NB4 (cell line): ENCODE data around the gene ARHGAP33.
"Not testable (repeated sequence)": the region's sequence is repeated elsewhere in the genome, so short reads cannot be mapped to it uniquely, and the experiment has no call there.

Experiments
- DNase-seq: peaks from one replicate; pipeline ENCODE4 v3.0.0; 2010; ENCODE audit warnings: low read depth
- H3K4me3 ChIP-seq: one replicate; pipeline ENCODE4 v1.5.1; 2011; ENCODE audit warnings: mild to moderate bottlenecking, low read depth, low read length, moderate library complexity
- MYC ChIP-seq: IDR thresholded peaks from 2 replicates; pipeline ENCODE4 v1.6.1; 2011; ENCODE audit warnings: low read depth, low read length
- POLR2A ChIP-seq: IDR thresholded peaks from 2 replicates; pipeline ENCODE4 v1.6.1; 2011; ENCODE audit warnings: mild to moderate bottlenecking; ENCODE audit not compliant: insufficient read length; ENCODE audit errors: extremely low read depth
- TF ChIP-seq, protein P1 (sequence below): IDR thresholded peaks from one replicate; pipeline ENCODE4 v1.5.1; 2012; ENCODE audit warnings: low read depth, low read length
- TF ChIP-seq, protein P2 (sequence below): IDR thresholded peaks from 2 replicates; pipeline ENCODE4 v1.6.1; 2011; ENCODE audit warnings: low read depth, low read length

Gene ARHGAP33

DNA sequence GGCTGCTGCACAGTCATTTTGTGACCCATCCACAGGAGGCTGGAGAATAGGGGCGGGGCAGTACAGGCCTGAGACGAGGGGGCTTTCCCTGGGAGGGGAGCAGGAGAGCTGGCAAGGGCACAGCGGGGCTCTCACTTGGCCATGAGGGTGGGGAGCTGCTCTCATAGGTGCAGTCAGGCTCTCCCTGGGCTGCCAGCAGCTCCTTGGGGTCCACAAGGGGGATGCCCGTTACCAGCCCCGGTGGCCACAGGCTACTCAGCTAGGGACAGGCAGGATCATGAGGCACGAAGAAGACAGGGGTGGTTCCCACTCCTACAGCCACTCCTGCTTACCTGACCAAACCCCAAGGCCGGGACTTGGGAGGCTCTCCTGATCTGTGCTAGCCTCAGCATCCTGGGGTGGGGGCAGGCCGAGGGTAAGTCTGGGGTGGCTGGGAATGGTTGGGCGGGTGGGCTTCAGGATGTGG is 16.5 kb downstream of the ARHGAP33 start:
- TF ChIP-seq MYC = no peak
- TF ChIP-seq POLR2A = no peak
- TF ChIP-seq, protein P1, sequence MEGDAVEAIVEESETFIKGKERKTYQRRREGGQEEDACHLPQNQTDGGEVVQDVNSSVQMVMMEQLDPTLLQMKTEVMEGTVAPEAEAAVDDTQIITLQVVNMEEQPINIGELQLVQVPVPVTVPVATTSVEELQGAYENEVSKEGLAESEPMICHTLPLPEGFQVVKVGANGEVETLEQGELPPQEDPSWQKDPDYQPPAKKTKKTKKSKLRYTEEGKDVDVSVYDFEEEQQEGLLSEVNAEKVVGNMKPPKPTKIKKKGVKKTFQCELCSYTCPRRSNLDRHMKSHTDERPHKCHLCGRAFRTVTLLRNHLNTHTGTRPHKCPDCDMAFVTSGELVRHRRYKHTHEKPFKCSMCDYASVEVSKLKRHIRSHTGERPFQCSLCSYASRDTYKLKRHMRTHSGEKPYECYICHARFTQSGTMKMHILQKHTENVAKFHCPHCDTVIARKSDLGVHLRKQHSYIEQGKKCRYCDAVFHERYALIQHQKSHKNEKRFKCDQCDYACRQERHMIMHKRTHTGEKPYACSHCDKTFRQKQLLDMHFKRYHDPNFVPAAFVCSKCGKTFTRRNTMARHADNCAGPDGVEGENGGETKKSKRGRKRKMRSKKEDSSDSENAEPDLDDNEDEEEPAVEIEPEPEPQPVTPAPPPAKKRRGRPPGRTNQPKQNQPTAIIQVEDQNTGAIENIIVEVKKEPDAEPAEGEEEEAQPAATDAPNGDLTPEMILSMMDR = no peak
- TF ChIP-seq, protein P2, sequence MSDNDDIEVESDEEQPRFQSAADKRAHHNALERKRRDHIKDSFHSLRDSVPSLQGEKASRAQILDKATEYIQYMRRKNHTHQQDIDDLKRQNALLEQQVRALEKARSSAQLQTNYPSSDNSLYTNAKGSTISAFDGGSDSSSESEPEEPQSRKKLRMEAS = no peak
- DNase-seq = no peak
- H3K4me3 ChIP-seq = no peak overlapping the region

DNA sequence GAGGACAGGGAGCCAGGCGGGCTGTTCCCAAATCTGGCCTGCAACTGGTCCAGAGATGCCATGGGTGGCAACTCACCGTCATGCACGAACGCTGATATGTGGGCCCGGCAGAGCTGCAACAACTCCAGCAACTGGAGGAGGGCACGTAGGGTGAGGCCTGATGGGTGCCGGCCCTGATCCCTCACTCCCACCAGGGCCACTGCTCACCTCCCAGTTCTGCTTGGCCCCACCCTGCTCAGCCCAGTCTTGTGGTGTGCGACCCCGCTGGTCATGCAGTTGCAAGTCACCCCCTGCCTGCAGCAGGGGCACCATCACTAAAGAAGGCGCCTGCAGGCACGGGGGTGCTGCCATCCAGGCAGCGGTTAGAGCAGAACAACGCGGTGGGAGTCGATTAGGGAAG is 16.9 kb downstream of the ARHGAP33 start:
- TF ChIP-seq, protein P2 = no peak
- TF ChIP-seq, protein P1 = no peak
- TF ChIP-seq POLR2A = no peak
- no peak overlapping the region for H3K4me3 ChIP-seq
- DNase-seq = no peak

DNA sequence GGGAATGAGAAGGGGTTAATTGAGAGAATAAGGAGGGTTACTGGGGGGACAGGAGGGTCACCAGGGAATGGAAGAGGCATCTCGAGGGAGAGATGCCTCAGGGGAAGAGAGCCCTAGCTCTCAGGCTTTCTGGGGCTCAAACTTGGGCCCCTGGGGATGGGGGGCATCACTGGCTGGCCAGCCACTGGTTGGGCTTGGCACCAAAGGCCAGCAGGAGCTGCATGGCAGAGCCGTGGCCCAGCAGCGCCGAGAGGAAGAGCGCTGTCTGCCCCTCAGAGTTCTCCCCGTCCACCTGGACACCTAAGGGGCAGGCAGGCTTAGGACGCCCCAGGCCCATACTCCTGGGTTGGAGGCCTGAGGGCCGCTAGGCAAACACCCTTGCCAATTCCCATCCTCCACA is 17.5 kb downstream of the ARHGAP33 start:
- no peak overlapping the region for H3K4me3 ChIP-seq
- DNase-seq = no peak
- TF ChIP-seq, protein P1 = no peak
- TF ChIP-seq POLR2A (no peak), MYC (no peak)
- TF ChIP-seq, protein P2 = no peak

DNA sequence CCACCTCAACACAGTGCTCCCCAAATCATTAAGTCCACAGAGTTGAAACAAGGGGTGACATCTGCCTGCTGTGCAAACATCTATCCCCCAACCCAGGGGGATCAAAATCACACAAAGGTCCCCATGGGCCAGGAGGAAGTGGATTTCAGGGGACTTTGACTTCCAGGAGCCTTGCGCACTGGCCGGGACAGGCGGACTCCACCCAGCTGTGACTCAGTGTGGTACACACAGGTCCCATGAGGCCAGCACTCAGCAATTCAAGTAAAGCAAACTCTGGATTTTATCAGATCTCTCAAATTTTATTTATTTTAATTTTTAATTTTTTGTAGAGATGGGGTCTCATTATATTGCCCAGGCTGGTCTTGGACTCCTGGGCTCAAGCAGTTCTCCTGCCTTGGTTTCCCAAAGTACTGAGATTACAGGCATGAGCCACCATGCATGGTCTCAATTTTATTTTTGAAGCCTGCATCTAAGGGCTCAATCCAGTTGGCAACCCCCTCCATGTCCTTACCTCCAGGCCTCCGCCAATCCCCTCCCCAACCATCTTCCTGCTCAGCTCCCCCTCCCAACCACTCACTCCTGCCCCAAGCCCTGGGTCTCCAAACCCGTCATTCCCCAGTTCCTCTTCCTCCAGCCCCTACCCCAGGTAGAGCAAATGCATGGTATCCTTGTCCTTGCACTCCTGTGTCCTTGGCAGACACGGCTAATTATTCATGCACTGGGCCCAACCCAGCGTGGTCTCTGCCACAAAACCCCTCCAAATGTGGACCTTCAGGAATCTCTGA is 18.2 kb downstream of the ARHGAP33 start:
- no peak overlapping the region for H3K4me3 ChIP-seq
- TF ChIP-seq, protein P2 = no peak
- TF ChIP-seq POLR2A (no peak), MYC (no peak)
- TF ChIP-seq, protein P1 = no peak
- DNase-seq = peak; percentile 55

DNA sequence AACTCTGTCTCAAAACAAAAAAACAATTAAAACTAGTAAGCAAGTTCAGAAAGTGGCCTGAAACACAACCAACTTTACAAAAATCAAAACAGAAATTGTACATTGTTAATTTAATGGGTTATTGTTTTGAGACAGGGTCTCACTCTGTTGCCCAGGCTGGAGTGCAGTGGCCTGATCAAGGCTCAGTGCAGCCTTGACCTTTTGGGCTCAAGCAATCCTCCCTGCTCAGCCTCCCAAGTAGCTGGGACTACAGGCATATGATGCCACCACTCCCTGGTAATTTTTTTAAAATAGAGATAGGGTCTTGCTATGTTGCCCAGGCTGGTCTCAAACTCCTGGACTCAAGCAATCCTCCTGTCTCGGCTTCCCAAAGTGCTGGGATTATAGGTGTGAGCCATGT is 20.2 kb downstream of the ARHGAP33 start:
- not testable (repeated sequence) for DNase-seq, H3K4me3 ChIP-seq

DNA sequence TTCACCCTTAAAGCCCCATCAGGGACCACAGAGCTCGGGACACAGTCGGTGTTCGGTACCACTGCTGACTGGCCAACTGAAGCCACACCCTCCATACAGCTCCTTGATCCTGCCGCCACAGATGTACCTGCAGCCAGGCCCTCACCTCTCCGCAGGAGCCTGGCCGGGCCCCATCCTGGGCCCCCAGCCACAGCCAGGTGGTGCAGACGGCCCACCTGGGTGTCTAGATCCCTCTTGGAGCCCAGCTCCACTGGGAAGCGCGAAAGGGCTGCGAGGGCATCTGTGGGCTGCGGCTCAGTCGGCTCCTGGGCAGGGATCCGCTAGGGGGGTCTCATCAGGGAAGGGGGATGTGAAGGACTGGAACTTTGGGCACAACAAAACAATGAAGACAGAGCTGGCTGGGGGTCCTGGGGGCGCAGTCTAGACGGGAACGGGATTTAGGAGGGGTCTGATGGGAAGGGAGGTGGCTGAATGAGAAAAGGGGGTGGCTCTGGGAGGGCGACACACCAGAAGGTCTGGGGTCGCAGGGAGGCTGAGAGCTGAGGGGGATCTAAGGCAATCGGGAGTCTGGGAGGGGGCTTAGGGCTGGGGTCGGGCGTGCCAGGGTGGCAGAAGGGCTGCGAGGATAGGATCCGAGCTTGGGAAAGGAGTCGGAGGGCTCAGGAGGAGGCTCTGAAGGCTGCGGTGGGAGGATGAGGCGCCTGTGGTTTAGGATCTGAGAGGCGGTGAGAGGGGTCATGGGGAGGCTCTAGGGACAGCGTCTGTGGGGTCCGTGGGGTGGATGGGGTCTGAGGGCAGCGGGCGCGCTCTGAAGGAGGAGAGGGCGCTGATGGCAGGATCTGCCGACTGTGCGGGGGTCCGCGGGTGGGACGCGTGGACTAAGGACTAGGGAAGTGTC is 21.5 kb downstream of the ARHGAP33 start:
- TF ChIP-seq POLR2A = no peak
- TF ChIP-seq, protein P1 = no peak
- TF ChIP-seq MYC = no peak
- TF ChIP-seq, protein P2 = no peak
- H3K4me3 ChIP-seq = no peak overlapping the region
- no peak for DNase-seq
